HUES6 (cell line): Measurements from ENCODE around the gene TTC34.

Source experiments
- H3K27ac ChIP-seq: 2 replicates; pipeline ENCODE4 v1.7.0; 2013; ENCODE audit warnings: low read depth, mild to moderate bottlenecking, low read length, inconsistent platforms
- H3K27me3 ChIP-seq: 2 replicates; pipeline ENCODE4 v1.6.1; 2013; ENCODE audit warnings: low read length; ENCODE audit not compliant: control insufficient read depth, insufficient read depth
- H3K36me3 ChIP-seq: 2 replicates; pipeline ENCODE4 v1.6.1; 2013; ENCODE audit warnings: low read length; ENCODE audit not compliant: control insufficient read depth, insufficient read depth
- H3K4me1 ChIP-seq: 2 replicates; pipeline ENCODE4 v1.6.1; 2013; ENCODE audit warnings: low read length; ENCODE audit not compliant: control insufficient read depth, insufficient read depth
- H3K4me3 ChIP-seq: 2 replicates; pipeline ENCODE4 v1.5.1; 2013; ENCODE audit warnings: low read depth, low read length
- H3K9ac ChIP-seq: one replicate; pipeline ENCODE4 v1.6.1; 2013; ENCODE audit warnings: mild to moderate bottlenecking, low read length
- H3K9me3 ChIP-seq: 2 replicates; pipeline ENCODE4 v1.6.1; 2013; ENCODE audit warnings: low read depth, low read length; ENCODE audit not compliant: control insufficient read depth, insufficient read depth

Gene TTC34

GRCh38 chr1:2828586-2829250 lies 27.2 kb upstream of the TTC34 start:
- no peak overlapping the region for H3K27ac ChIP-seq
- no peak overlapping the region for H3K9ac ChIP-seq
- no peaks in the 10 kb centered on the region for H3K4me1 ChIP-seq
- H3K36me3 ChIP-seq, result no peaks in the 10 kb centered on the region
- peaks cover 3% of the 10 kb centered on the region; the same call in 1 of the 2 replicates for H3K27me3 ChIP-seq
- no peak overlapping the region for H3K4me3 ChIP-seq
- H3K9me3 ChIP-seq, result peaks cover 75% of the 10 kb centered on the region

DNA sequence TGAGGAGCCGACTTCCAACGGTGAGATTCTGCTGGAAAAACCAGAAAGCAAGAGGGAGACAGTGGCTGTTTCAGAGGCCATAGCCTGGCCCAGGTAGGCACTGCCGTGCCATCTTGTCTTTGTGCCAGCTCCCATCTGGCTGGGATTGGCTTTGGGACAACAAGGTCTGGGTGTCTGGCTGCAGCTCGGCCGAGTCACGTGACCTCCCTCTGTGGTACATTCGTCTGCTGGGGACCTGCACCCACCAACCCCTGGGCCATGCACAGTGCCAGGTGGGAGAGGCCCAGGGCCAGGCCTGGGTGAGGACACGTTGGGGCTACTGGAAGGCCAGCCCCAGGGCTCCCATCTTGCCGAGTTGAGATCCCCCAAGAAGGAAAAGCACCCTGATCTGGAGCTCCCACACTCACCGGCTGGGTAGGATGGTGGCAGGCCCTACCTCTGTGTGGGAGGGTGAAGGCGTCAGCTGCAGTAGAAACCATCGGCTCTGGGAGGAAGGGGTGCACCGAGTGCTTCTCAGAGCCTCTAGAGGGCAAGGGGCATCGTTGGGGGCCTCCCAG lies 25.3 kb upstream of the TTC34 start:
- H3K4me3 ChIP-seq, result no peak overlapping the region
- H3K27ac ChIP-seq, result no peak overlapping the region
- no peak overlapping the region for H3K9ac ChIP-seq
- peaks cover 6% of the 10 kb centered on the region; the same call in 1 of the 2 replicates for H3K27me3 ChIP-seq
- H3K4me1 ChIP-seq, result no peaks in the 10 kb centered on the region; the same call in 1 of the 2 replicates
- H3K36me3 ChIP-seq, result no peaks in the 10 kb centered on the region
- H3K9me3 ChIP-seq, result peaks cover 69% of the 10 kb centered on the region

GRCh38 chr1:2826316-2826715 lies 24.8 kb upstream of the TTC34 start:
- H3K9ac ChIP-seq, result no peak overlapping the region
- no peak overlapping the region for H3K27ac ChIP-seq
- no peaks in the 10 kb centered on the region; the same call in 1 of the 2 replicates for H3K4me1 ChIP-seq
- no peaks in the 10 kb centered on the region for H3K36me3 ChIP-seq
- H3K9me3 ChIP-seq, result peaks cover 64% of the 10 kb centered on the region
- H3K4me3 ChIP-seq, result no peak overlapping the region
- H3K27me3 ChIP-seq, result peaks cover 6% of the 10 kb centered on the region; the same call in 1 of the 2 replicates

DNA sequence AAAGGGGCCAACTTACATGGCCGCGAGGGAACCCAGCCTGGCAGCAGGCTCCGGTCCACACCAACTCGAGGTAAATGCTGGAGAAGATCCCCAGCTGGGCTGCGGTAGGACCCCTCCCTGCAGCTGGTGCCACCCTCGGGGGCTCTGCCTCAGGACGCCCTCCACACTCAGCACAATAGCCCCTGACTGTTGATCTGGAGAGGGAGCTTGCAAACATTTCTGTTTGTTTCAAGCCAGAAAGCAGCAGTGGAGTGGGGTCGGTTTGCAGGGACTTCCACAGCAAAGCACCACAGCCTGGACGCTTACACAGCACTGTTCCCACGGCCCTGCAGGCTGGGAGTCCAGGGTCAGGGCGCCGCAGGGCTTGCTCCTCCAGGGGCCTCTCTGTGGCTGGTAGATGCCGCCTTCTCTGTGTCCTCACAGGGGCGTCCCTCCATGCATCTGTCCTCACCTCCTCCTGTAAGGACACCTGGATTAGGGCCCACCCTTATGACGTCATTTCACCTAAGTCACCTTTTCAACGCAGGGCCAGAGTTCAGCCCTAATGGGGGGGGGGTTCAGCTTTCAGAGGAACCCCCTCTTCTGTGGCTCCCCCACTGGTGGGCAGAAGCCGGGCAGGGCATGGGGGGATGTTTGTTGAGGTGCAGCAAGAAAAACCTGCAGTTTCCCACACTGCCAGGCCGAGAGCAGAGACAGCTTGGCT lies 24.1 kb upstream of the TTC34 start:
- Histone ChIP-seq H3K4me1 (no peaks in the 10 kb centered on the region; the same call in 1 of the 2 replicates), H3K36me3 (no peaks in the 10 kb centered on the region), H3K9ac (no peak overlapping the region), H3K4me3 (no peak overlapping the region), H3K9me3 (peaks cover 57% of the 10 kb centered on the region), H3K27me3 (peaks cover 6% of the 10 kb centered on the region; the same call in 1 of the 2 replicates), H3K27ac (no peak overlapping the region)

- H3K9ac ChIP-seq, result no peak overlapping the region
- peaks cover 6% of the 10 kb centered on the region; the same call in 1 of the 2 replicates for H3K27me3 ChIP-seq
- H3K27ac ChIP-seq, result no peak overlapping the region
- no peaks in the 10 kb centered on the region; the same call in 1 of the 2 replicates for H3K4me1 ChIP-seq
- no peaks in the 10 kb centered on the region for H3K36me3 ChIP-seq
- no peak overlapping the region for H3K4me3 ChIP-seq
- peaks cover 55% of the 10 kb centered on the region for H3K9me3 ChIP-seq
Observed at GRCh38 chr1:2824999-2825398, 23.5 kb upstream of the TTC34 start.

DNA sequence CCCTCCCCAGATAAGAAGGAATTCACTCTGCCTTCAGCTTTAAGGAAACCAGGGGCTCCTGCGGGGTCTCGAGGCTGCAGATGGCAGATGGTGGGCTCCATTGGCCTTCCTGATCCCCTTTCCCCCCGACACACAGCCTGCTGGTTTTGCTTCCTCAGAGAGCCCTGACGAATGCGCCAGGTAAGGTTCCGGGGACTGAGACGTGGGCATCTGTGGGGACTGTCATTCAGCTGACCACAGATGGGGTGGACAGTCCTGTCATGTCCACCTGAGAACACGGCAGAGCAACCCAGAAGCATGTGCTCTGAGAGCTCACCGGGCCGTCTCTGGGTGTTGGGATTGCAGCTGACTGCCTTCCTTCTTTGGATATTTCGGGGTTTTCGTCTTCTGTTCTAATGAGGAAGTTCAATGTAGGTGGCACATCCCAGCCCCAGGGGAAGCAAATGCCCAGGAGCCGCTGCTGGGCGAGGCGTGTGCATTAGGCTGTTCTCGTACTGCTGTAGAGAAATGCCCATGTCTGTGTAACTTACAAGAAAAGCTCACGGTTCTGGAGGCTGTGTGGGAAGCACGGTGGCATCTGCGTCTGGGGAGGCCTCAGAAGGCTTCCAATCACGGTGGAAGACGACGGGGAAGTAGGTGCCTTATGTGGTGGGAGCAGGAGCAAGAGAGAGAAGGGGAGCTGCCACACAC lies 22.6 kb upstream of the TTC34 start:
- Histone ChIP-seq H3K4me3 (no peak overlapping the region), H3K27me3 (peaks cover 6% of the 10 kb centered on the region; the same call in 1 of the 2 replicates), H3K4me1 (no peaks in the 10 kb centered on the region; the same call in 1 of the 2 replicates), H3K9me3 (peaks cover 53% of the 10 kb centered on the region), H3K27ac (no peak overlapping the region), H3K36me3 (no peaks in the 10 kb centered on the region), H3K9ac (no peak overlapping the region)

GRCh38 chr1:2822621-2823145 lies 21.2 kb upstream of the TTC34 start:
- H3K9me3 ChIP-seq, result peaks cover 46% of the 10 kb centered on the region
- H3K4me1 ChIP-seq, result no peaks in the 10 kb centered on the region; the same call in 1 of the 2 replicates
- no peak overlapping the region for H3K9ac ChIP-seq
- no peaks in the 10 kb centered on the region for H3K36me3 ChIP-seq
- H3K27ac ChIP-seq, result no peak overlapping the region
- H3K4me3 ChIP-seq, result no peak overlapping the region
- peaks cover 6% of the 10 kb centered on the region; the same call in 1 of the 2 replicates for H3K27me3 ChIP-seq

DNA sequence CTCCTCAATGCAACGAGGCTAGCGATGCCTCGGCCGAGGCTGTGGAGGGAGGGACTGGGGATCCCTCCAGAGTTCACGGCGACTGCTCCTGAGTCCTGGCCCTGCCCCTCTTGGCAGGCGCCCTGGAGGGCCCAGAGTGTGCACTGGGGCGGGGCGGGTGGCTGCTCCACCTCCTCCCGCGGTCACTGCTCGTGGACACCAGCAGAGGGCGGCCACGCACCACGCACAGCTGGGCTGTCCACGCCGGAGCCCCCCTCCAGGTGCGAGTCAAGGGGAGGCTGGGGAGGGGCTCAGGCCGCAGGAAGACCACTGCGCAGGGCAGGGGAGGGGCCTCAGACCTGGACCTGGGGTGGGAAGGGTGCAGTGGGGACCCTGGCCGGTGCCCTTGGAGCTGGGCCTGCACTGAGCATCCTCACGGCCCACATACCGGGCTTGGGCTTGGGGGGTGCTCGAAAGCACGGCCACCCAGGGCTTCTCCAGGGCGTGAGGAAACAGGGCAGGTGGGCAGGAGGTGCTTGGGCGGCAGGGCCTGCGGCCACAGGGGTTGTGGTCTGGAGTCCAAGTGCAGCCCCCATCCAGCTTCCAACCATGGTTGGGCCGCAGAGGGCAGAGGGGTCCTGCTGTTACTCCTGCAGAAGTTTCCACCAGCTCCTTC lies 20.6 kb upstream of the TTC34 start:
- no peak overlapping the region for H3K27ac ChIP-seq
- H3K4me3 ChIP-seq, result no peak overlapping the region
- peaks cover 6% of the 10 kb centered on the region; the same call in 1 of the 2 replicates for H3K27me3 ChIP-seq
- H3K9ac ChIP-seq, result no peak overlapping the region
- H3K36me3 ChIP-seq, result no peaks in the 10 kb centered on the region
- no peaks in the 10 kb centered on the region; the same call in 1 of the 2 replicates for H3K4me1 ChIP-seq
- peaks cover 40% of the 10 kb centered on the region for H3K9me3 ChIP-seq

DNA sequence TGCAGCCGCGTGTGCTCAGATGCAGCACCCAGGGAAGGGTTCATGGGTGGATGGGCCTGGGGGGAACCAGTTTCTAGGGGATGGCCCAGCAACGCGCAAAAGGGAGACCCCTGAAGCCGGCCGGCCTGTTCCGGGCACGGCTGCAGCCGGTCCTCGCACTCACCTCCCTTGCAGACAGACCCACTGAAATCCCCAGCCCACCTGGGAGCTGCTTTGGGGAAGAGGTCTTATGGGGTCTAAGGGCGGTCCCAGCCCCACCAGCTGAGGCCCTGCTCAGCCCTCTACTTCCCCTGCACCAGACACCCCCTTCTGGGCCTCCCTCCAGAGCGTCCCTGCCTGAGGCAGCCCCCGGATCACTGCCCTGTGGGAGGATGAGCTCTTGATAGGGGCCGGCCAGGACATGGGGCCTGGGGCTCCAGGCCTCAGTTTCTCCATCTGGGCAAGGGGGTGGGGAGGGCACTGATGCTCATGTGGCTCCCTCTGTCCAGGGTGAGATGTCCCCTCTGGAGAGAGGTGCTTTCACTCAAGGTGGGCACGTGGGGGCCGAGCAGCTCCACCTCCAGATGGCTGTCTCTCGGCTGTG lies 20.0 kb upstream of the TTC34 start:
- Histone ChIP-seq H3K27me3 (peaks cover 6% of the 10 kb centered on the region; the same call in 1 of the 2 replicates), H3K9ac (no peak overlapping the region), H3K4me3 (no peak overlapping the region), H3K9me3 (peaks cover 34% of the 10 kb centered on the region), H3K27ac (no peak overlapping the region), H3K36me3 (no peaks in the 10 kb centered on the region), H3K4me1 (no peaks in the 10 kb centered on the region; the same call in 1 of the 2 replicates)
